Naive thymus-derived CD8-positive, alpha-beta T cell (primary cell): ENCODE measurements around the gene SORT1. TPM values are rescaled to one million over a fixed set of nuclear protein-coding genes. Genes with fewer than 3 reads are reported as not detected.
"Not testable (repeated sequence)": the region's sequence is repeated elsewhere in the genome, so short reads cannot be mapped to it uniquely, and the experiment has no call there.

Experiments
- ATAC-seq, 2 donors: fragments of 150-1000 bp; cut with Tn5 transposase in 1 of 2; sonication (Bioruptor Pico), chemical (Tn5 transposase) in 1 of 2; 1 replicate in 1 of 2; 2 replicates in 1 of 2; pipeline ENCODE4 v1.10.0; 2021; ENCODE audit warnings: mild to moderate bottlenecking in 2 of 2, moderate library complexity in 2 of 2
- POLR2A ChIA-PET: fragments of 350-600 bp; sonication (Branson Sonifier 250); formaldehyde crosslinking; loops from one replicate; lab custom pipeline; 2021; ENCODE audit warnings: antibody characterized with exemption; lab: Charles Lee
- DNase-seq, 10 donors: peaks; one replicate each; pipeline versions ENCODE4 v3.0.0 to v3.0.0-alpha.2; 2020 to 2022
- H3K27ac Mint-ChIP-seq, 10 donors: one replicate each; pipeline ENCODE4 v1.8.0; 2020 to 2022; ENCODE audit warnings: mild to moderate bottlenecking in 10 of 10, mixed read lengths in 10 of 10, moderate library complexity in 4 of 10, inconsistent platforms in 1 of 10
- H3K27me3 Mint-ChIP-seq, 5 donors: one replicate each; pipeline ENCODE4 v1.8.0; 2021 to 2022; ENCODE audit warnings: mixed read lengths in 5 of 5
- H3K36me3 Mint-ChIP-seq, 3 donors: one replicate each; pipeline ENCODE4 v1.8.0; 2020 to 2022; ENCODE audit warnings: mixed read lengths in 3 of 3, mild to moderate bottlenecking in 2 of 3, inconsistent platforms in 1 of 3
- H3K4me1 Mint-ChIP-seq, 4 donors: one replicate each; pipeline ENCODE4 v1.8.0; 2021 to 2022; ENCODE audit warnings: mixed read lengths in 4 of 4
- H3K4me3 Mint-ChIP-seq, 10 donors: one replicate each; pipeline ENCODE4 v1.8.0; 2020 to 2022; ENCODE audit warnings: mild to moderate bottlenecking in 10 of 10, mixed read lengths in 10 of 10, moderate library complexity in 6 of 10, inconsistent platforms in 1 of 10
- H3K9me3 Mint-ChIP-seq, 9 donors: one replicate each; pipeline ENCODE4 v1.8.0; 2020 to 2022; ENCODE audit warnings: mixed read lengths in 9 of 9, mild to moderate bottlenecking in 3 of 9, inconsistent platforms in 1 of 9, moderate library complexity in 1 of 9
- polyA plus RNA-seq, 3 donors: library from polyadenylated mRNA; unstranded; fragments of 300-500 nt; fragmentation: Illumina TruSeq; gene quantifications; one replicate each; pipeline ENCODE4 v1.2.3, GENCODE V29; 2021
- total RNA-seq, 8 experiments: library from RNA in 2 of 8; stranded (reverse) in 2 of 8; gene quantifications; one replicate each; pipeline ENCODE4 v1.2.3 and lab custom pipeline; 2021 to 2026

The SORT1 gene
- total and polyA plus RNA-seq, 5 experiments from 2014 or later = 0.43 to 2.5 (median 1.6) TPM

DNA sequence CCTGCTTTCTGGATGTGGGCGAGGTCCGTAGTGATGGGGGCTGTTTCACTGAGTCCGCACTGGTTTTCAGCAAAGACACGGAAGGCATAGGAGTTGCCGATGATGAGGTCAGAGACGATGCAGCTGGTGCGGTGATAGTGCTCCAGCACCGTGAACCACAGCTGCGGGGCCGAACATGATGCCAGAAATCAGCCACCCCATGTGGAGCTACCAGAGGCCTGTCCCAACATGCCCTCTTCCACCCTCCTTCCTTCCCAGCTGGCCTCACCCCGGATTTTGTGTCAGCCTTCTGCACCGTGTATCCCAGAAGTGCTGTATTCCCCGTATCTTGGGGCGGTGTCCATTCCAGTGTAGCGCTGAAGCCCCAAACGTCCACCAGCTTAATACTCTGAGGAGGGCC, 100.9 kb downstream of the SORT1 start:
- ATAC-seq (no peak), DNase-seq (no peak)
- POLR2A ChIA-PET = no interaction called here
- Mint-ChIP-seq H3K9me3 (no peaks in the 10 kb centered on the region), H3K27me3 (peaks cover 0 to 30% (median 8%) of the 10 kb centered on the region in 5 donors), H3K4me3 (no peak overlapping the region), H3K36me3 (no peaks in the 10 kb centered on the region), H3K27ac (no peak overlapping the region), H3K4me1 (peaks cover 0 to 11% (median 0%) of the 10 kb centered on the region in 4 donors)

DNA sequence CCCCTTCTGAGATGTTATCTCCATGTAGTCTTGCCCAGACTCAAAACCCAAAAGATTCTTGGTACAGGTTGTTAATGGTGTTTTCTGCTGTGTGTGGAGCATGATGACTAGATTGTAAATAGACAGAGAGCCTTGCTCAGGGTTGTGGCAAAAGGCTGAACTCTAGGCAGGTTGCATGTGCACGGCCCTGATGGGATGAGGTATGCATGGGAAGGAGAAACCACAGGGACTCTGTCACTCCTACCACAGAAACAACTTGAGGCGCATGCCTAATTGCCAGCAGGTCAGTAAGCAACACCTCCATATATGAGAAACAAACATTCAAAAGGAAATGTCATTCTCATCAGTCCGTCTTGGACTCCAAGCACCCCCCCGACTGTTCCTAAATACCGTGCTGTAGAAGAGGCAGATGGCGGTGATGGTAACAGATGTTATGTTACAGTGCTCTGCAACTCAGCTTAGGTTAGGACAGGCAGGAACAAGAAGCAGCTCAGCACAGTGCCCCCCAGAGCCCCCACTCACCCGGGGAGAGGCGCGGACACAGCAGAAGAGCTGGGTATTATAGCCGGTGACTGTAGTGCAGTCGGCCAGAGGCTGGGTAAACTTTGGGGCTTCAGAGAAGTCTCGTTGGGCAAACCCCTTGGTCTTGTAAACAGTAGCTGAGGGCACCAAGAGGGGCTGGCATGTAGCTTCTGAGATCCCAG, 101.9 kb downstream of the SORT1 start:
- Mint-ChIP-seq H3K4me1 (peaks cover 0 to 13% (median 0%) of the 10 kb centered on the region in 4 donors), H3K27me3 (peaks cover 0 to 32% (median 8%) of the 10 kb centered on the region in 5 donors), H3K4me3 (no peak overlapping the region), H3K27ac (no peak overlapping the region), H3K36me3 (no peaks in the 10 kb centered on the region), H3K9me3 (no peaks in the 10 kb centered on the region)
- no peak for DNase-seq
- ATAC-seq = no peak
- POLR2A ChIA-PET = no interaction called here

DNA sequence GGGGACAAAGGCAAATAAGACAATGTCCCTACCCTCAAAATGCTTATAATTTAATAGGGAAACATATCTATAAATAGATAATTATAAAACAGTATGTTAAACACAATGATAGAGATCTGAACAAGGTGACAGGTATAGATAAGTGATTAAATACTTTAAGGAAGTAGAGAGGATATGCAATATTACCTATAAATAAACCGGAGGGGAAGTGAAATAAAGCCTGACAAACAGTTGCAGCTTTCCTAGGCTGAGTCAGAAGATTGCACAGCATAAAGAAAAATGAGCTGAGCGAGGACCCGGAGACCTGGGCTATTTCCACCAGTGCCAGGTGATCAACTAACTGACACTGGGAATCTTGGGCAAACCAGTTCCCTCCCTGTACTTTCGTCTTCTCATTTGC, 103.2 kb downstream of the SORT1 start:
- Mint-ChIP-seq H3K9me3 (no peaks in the 10 kb centered on the region), H3K36me3 (no peaks in the 10 kb centered on the region), H3K4me1 (peaks cover 0 to 13% (median 0%) of the 10 kb centered on the region in 4 donors), H3K27me3 (peaks cover 0 to 29% (median 8%) of the 10 kb centered on the region in 5 donors), H3K27ac (peak overlapping the region in 1 of 10 donors; percentile 11), H3K4me3 (no peak overlapping the region)
- DNase-seq (no peak), ATAC-seq (no peak)
- POLR2A ChIA-PET = no interaction called here

DNA sequence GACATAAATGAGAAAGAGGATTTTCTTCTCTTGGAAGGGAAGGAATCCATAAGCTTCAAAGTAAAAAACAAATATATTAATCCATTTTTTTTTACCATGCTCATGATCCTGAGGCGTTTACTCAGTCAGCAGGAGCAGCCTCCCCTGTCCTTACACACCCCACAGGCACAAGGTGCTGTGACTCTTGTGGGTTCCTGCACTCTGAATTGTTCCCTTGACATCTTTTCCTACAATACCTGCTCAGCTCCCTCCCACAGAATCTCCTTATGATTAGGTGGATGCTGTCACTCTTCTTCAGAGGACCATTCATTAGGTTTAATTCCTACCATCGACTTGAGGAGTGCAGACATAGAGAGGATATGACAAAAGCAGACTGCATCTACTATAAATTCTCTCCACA, 104.7 kb downstream of the SORT1 start:
- no peak for DNase-seq
- Mint-ChIP-seq H3K9me3 (no peaks in the 10 kb centered on the region), H3K27me3 (peaks cover 0 to 25% (median under 1%) of the 10 kb centered on the region in 5 donors), H3K27ac (no peak overlapping the region), H3K4me3 (no peak overlapping the region), H3K4me1 (peaks cover 0 to 13% (median 0%) of the 10 kb centered on the region in 4 donors), H3K36me3 (no peaks in the 10 kb centered on the region)
- POLR2A ChIA-PET = no interaction called here
- ATAC-seq = no peak

DNA sequence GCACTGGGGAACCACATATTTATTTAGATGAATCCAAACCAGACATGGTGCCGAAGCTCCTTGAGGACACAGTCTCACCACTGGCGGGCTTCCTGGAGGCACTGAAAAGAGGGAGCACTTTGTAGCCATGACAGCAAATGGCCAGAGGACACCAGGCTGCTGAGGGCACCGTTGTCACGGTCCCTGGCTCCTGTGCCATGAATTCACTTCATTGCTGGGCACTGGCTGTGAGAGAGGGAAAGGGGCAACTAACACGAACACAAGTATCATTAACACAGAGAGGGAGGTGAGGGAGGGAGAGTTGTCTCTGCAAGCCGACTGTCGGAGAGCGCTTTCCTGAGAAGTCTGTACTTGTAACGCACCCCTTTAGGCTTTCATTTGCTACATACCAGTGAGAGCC, 105.4 kb downstream of the SORT1 start:
- DNase-seq (no peak), ATAC-seq (no peak)
- no peak overlapping the region for H3K27ac Mint-ChIP-seq
- H3K4me3 Mint-ChIP-seq = no peak overlapping the region
- peaks cover 0 to 13% (median 0%) of the 10 kb centered on the region in 4 donors for H3K4me1 Mint-ChIP-seq
- POLR2A ChIA-PET = no interaction called here
- peaks cover 0 to 23% (median 0%) of the 10 kb centered on the region in 5 donors for H3K27me3 Mint-ChIP-seq
- no peaks in the 10 kb centered on the region for H3K36me3 Mint-ChIP-seq
- H3K9me3 Mint-ChIP-seq = no peaks in the 10 kb centered on the region

DNA sequence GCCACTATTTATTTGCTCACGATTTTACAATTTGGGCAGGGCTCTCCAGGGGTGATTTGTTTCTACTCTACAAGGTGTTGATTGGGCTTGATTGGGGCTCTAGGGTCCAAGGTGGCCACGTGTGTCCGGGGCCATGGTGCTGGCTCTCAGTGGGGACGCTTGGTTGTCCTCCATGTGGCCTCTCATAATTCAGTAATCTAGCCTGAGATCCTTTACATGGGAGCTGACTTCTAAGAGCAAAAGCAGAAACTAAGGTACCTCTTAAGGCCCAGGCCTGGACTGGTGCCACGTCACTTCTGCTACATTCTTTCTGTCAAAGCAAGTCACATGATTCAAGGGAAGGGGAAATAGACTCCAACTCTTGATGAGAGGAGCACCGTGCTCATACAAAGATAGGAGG, 106.7 kb downstream of the SORT1 start:
- H3K9me3 Mint-ChIP-seq = no peaks in the 10 kb centered on the region
- no peak for DNase-seq

DNA sequence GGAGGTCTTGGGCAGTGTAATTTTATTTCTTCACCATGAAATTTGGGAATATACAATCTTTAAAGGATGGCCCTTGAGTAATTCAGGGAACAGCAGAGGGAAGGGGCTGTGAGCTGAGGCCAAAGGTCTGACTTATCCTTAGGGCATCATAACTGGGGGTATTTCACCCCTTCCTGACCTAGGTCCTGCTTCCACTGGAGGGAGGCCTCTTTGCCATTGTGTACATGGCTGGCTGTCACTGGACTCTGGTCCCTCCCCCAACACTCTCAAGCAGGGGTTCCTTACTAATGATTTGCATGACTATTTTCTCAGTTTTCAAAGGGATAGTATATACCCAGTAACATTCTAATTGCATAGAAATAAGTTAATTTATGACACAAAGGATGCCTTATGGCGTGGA, 107.6 kb downstream of the SORT1 start:
- Mint-ChIP-seq H3K36me3 (no peaks in the 10 kb centered on the region), H3K4me1 (peaks cover 0 to 13% (median 0%) of the 10 kb centered on the region in 4 donors), H3K27ac (no peak overlapping the region), H3K4me3 (no peak overlapping the region), H3K9me3 (no peaks in the 10 kb centered on the region), H3K27me3 (peaks cover 0 to 7% (median 0%) of the 10 kb centered on the region in 5 donors)
- no peak for ATAC-seq
- DNase-seq = no peak
- POLR2A ChIA-PET = no interaction called here

More for the DNA sequence above, 106.7 kb downstream of the SORT1 start:
- no peak overlapping the region for H3K4me3 Mint-ChIP-seq
- no peak overlapping the region for H3K27ac Mint-ChIP-seq
- POLR2A ChIA-PET = no interaction called here
- H3K27me3 Mint-ChIP-seq = peaks cover 0 to 13% (median 0%) of the 10 kb centered on the region in 5 donors
- H3K4me1 Mint-ChIP-seq = peaks cover 0 to 13% (median 0%) of the 10 kb centered on the region in 4 donors
- no peaks in the 10 kb centered on the region for H3K36me3 Mint-ChIP-seq
- no peak for ATAC-seq

DNA sequence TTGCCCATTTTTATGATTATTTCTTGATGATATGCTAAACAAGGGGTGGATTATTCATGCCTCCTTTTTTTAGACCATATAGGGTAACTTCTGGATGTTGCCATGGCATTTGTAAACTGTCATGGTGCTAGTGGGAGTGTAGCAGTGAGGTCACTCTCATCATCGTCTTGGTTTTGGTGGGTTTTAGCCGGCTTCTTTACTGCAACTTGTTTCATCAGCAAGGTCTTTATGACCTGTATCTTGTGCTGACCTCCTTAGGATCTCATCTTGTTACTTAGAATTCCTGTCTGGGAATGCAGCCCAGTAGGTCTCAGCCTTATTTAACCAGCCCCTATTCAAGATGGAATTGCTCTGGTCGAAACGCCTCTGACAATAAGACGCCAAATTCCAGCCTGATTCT, 111.0 kb downstream of the SORT1 start:
- POLR2A ChIA-PET = interaction anchor here (0.7 kb wide), 1 partner anchor 216 kb away, joined by 5 read pairs; no protein-coding TSS in a partner anchor
- H3K36me3 Mint-ChIP-seq, H3K27ac Mint-ChIP-seq, H3K4me3 Mint-ChIP-seq, H3K27me3 Mint-ChIP-seq, ATAC-seq, H3K9me3 Mint-ChIP-seq, DNase-seq: not testable (repeated sequence)
- H3K4me1 Mint-ChIP-seq = peaks cover 3 to 26% (median 17%) of the 10 kb centered on the region in 4 donors

DNA sequence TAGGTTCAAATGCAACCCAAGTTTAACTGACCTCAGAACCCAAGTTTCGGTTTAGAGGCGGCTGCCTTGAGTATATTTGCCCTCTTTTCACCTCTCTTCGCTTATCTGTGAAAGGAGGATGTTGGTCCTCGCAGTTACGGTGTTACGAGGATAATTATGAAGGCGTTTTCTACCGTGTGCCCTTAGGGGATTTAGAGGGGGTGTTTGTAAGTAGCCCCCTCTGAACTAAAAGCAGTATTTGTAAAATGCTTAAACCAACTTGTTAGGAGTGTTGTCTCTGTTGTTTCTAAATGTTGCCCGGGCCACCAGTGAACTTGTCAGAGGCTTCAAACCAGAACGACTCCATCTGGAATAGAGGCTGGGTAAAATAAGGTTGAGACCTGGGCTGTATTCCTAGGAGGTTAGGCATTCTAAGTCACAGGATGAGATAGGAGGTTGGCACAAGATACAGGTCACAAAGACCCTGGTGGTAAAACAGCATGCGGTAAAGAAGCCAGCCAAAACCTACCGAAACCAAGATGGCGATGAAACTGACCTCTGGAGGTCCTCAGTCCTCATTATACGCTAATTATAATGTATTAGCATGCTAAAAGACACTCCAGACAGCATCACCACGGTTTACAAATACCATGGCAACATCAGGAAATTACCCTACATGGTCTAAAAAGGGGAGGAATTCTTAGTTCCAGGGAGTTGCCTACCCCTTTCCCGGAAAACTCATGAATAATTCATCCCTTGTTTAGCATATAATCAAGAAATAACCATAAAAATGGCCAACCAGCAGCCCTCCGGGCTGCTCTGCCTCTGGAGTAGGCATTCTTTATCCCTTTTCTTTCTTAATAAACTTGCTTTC, 113.7 kb downstream of the SORT1 start:
- peak overlapping the region; percentile 42 to 96 (median 91) for H3K27ac Mint-ChIP-seq
- POLR2A ChIA-PET = interaction anchor here (1.1 to 2.4 kb wide), 3 partner anchors 70 to 115 kb away, joined by 3 to 11 read pairs (median 4); partner anchors contain the start of genes SARS1 and SORT1
- H3K27me3 Mint-ChIP-seq = peaks cover 0 to 4% (median 3%) of the 10 kb centered on the region in 5 donors
- DNase-seq = peak in 1 of 10 donors; percentile 16
- no peaks in the 10 kb centered on the region for H3K9me3 Mint-ChIP-seq
- peak overlapping the region; percentile 86 to 100 (median 98) for H3K4me3 Mint-ChIP-seq
- peaks cover 3 to 23% (median 17%) of the 10 kb centered on the region in 4 donors for H3K4me1 Mint-ChIP-seq
- H3K36me3 Mint-ChIP-seq = no peaks in the 10 kb centered on the region
- no peak for ATAC-seq

DNA sequence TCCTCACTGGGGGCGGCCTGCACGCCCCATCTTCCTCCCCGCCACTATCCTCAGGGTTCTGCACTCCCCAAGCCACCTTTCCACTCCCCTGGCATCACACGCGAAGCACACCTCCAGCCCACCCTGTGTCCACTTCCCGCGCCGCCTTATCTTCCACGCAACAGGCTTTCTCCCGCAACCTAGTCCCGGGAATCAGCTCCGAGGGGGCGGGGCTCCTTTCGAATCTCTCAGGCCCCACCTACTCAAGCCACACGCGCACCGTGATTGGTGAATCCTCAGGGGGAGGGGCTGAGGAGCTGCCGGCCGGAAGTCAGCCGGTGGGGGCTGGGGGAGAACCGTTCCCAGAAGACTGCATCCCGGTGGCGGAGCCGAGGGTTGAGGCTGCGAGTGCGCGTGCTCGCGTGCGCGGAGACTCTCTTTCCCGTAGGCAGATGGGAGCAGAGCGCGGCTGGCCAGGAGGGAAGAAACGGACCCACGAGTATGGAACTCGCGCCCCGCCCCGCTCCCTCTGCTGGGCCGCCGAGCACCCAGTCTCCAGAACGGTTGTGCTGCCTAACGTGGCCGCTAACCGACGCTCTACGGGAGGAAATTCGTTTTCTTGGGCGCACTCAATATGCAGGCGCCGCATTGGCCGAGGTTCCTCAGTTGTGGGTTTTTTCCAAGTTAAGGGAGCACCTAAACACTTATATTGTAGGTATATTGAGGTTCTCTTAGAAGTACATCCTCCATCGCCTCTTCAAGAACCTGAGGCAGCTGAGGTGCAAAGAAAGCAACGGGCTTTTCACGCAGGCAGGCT, 114.6 kb downstream of the SORT1 start, which contains the start of gene PSRC1:
Gene PSRC1, minus strand, starts transcription at position 194 of the 796 bp plus-strand sequence.
- POLR2A ChIA-PET = interaction anchor here (0.6 to 2.4 kb wide), 8 partner anchors 18 to 201 kb away, joined by 3 to 11 read pairs (median 4); partner anchors contain the start of genes ATXN7L2, PSMA5, SARS1 and SORT1
- H3K9me3 Mint-ChIP-seq = no peaks in the 10 kb centered on the region
- peaks cover 3 to 23% (median 17%) of the 10 kb centered on the region in 4 donors for H3K4me1 Mint-ChIP-seq
- ATAC-seq (peak; percentile 93 to 94), DNase-seq (peak; percentile 79 to 93 (median 86))
- H3K36me3 Mint-ChIP-seq = no peaks in the 10 kb centered on the region
- H3K4me3 Mint-ChIP-seq = peak within 1 kb of the TSS; percentile 86 to 100 (median 98)
- H3K27ac Mint-ChIP-seq = peak within 1 kb of the TSS; percentile 42 to 96 (median 91)
- peaks cover 0 to 3% (median 0%) of the 10 kb centered on the region in 5 donors for H3K27me3 Mint-ChIP-seq

DNA sequence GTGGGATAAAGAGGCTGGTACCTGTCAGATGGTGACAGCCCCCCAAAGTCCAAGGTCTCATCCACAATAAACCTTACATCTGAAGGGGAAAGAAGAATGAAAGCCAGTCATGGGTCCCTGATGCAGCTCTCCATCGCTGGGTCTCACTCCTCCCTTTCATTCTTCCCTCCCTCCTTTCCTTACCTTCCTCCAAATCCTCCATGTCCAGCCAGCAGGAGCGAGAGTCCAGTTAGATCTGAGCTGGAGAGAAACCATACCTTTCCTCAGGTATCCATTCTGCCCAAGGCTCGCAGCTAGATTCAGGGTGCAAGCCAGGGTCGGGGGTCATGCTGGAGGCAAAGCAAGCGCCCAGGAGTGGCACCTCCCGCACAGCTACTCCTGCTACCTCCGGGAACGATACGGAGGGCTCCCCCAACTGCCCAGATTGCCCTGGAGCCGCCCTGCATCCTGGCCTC, 115.2 kb downstream of the SORT1 start:
- H3K4me3 Mint-ChIP-seq = peak overlapping the region; percentile 86 to 100 (median 98)
- ATAC-seq = no peak
- peaks cover 0 to 3% (median 0%) of the 10 kb centered on the region in 5 donors for H3K27me3 Mint-ChIP-seq
- POLR2A ChIA-PET = interaction anchor here (0.6 to 2.4 kb wide), 8 partner anchors 19 to 201 kb away, joined by 3 to 11 read pairs (median 4); partner anchors contain the start of genes ATXN7L2, PSMA5, SARS1 and SORT1
- DNase-seq = no peak
- H3K36me3 Mint-ChIP-seq = no peaks in the 10 kb centered on the region
- peaks cover 3 to 23% (median 17%) of the 10 kb centered on the region in 4 donors for H3K4me1 Mint-ChIP-seq
- H3K9me3 Mint-ChIP-seq = no peaks in the 10 kb centered on the region
- H3K27ac Mint-ChIP-seq = peak overlapping the region in 9 of 10 donors; percentile 42 to 96 (median 91)
